Liver (tissue), 3 donors: ENCODE data around the gene OR2C1.

Source experiments
- EGR1 ChIP-seq, 2 donors: IDR thresholded peaks; 2 replicates each; pipeline ENCODE4 v1.6.1; 2016 to 2018; ENCODE audit warnings: antibody characterized with exemption in 2 of 2, low read depth in 2 of 2
- GABPA ChIP-seq, 2 donors: IDR thresholded peaks in 1 of 2; conservative IDR thresholded peaks in 1 of 2; 2 replicates each; pipeline ENCODE4 v1.6.1; 2016; ENCODE audit warnings: antibody characterized with exemption in 2 of 2, mild to moderate bottlenecking in 1 of 2, moderate library complexity in 1 of 2
- NR2F2 ChIP-seq: IDR thresholded peaks from 2 replicates; pipeline ENCODE4 v1.6.1; 2016; ENCODE audit warnings: antibody characterized with exemption
- RAD21 ChIP-seq, 2 donors: IDR thresholded peaks; 2 replicates each; pipeline ENCODE4 v1.6.1; 2016; ENCODE audit warnings: antibody characterized with exemption in 2 of 2, mild to moderate bottlenecking in 2 of 2
- YY1 ChIP-seq: IDR thresholded peaks from 2 replicates; pipeline ENCODE4 v1.6.1; 2016; ENCODE audit warnings: antibody characterized with exemption, mild to moderate bottlenecking
- TF ChIP-seq, protein P1 (sequence below): fragments of 150-350 bp; IDR thresholded peaks from 2 replicates; pipeline ENCODE4 v1.5.1; 2017; ENCODE audit warnings: improper control_type of control experiment, low read depth, low read length; ENCODE audit not compliant: missing input control
- TF ChIP-seq, protein P2 (sequence below): IDR thresholded peaks from 2 replicates; pipeline ENCODE4 v1.6.1; 2016; ENCODE audit warnings: antibody characterized with exemption
- TF ChIP-seq, protein P3 (sequence below): IDR thresholded peaks from 2 replicates; pipeline ENCODE4 v1.6.1; 2016; ENCODE audit warnings: antibody characterized with exemption, mild to moderate bottlenecking
- TF ChIP-seq, protein P4 (sequence below): IDR thresholded peaks from 2 replicates; pipeline ENCODE4 v1.6.1; 2016; ENCODE audit warnings: antibody characterized with exemption
- TF ChIP-seq, protein P5 (sequence below): IDR thresholded peaks from 2 replicates; pipeline ENCODE4 v1.6.1; 2016; ENCODE audit warnings: antibody characterized with exemption
- donor health status: healthy.
- donor health status: healthy.

DNA sequence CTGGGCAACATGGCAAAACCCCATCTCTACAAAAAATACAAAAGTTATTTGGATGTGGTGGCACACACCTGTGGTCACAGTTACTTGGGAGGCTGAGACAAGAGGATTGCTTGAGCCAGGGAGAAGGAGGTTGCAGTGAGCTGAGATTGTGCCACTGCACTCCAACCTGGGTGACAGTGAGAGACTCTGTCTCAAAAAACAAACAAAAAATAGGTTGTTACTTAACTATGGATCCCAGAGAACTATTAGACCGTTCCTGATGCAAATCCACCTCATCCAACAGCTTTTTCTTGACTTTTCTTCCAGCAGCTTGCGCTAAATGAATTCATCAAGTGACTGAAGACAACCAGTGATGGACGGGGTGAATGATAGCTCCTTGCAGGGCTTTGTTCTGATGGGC, at the start of gene OR2C1:
- TF ChIP-seq, protein P1, sequence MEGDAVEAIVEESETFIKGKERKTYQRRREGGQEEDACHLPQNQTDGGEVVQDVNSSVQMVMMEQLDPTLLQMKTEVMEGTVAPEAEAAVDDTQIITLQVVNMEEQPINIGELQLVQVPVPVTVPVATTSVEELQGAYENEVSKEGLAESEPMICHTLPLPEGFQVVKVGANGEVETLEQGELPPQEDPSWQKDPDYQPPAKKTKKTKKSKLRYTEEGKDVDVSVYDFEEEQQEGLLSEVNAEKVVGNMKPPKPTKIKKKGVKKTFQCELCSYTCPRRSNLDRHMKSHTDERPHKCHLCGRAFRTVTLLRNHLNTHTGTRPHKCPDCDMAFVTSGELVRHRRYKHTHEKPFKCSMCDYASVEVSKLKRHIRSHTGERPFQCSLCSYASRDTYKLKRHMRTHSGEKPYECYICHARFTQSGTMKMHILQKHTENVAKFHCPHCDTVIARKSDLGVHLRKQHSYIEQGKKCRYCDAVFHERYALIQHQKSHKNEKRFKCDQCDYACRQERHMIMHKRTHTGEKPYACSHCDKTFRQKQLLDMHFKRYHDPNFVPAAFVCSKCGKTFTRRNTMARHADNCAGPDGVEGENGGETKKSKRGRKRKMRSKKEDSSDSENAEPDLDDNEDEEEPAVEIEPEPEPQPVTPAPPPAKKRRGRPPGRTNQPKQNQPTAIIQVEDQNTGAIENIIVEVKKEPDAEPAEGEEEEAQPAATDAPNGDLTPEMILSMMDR = no peak
- no peak for TF ChIP-seq GABPA (IDR thresholded peaks at IDR 0.05 in 1 of 2, conservative IDR thresholded peaks at IDR 0.05 in 1 of 2)
- TF ChIP-seq, protein P2, sequence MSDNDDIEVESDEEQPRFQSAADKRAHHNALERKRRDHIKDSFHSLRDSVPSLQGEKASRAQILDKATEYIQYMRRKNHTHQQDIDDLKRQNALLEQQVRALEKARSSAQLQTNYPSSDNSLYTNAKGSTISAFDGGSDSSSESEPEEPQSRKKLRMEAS = no peak
- no peak for TF ChIP-seq RAD21 (IDR thresholded peaks at IDR 0.05)
- TF ChIP-seq, protein P3, sequence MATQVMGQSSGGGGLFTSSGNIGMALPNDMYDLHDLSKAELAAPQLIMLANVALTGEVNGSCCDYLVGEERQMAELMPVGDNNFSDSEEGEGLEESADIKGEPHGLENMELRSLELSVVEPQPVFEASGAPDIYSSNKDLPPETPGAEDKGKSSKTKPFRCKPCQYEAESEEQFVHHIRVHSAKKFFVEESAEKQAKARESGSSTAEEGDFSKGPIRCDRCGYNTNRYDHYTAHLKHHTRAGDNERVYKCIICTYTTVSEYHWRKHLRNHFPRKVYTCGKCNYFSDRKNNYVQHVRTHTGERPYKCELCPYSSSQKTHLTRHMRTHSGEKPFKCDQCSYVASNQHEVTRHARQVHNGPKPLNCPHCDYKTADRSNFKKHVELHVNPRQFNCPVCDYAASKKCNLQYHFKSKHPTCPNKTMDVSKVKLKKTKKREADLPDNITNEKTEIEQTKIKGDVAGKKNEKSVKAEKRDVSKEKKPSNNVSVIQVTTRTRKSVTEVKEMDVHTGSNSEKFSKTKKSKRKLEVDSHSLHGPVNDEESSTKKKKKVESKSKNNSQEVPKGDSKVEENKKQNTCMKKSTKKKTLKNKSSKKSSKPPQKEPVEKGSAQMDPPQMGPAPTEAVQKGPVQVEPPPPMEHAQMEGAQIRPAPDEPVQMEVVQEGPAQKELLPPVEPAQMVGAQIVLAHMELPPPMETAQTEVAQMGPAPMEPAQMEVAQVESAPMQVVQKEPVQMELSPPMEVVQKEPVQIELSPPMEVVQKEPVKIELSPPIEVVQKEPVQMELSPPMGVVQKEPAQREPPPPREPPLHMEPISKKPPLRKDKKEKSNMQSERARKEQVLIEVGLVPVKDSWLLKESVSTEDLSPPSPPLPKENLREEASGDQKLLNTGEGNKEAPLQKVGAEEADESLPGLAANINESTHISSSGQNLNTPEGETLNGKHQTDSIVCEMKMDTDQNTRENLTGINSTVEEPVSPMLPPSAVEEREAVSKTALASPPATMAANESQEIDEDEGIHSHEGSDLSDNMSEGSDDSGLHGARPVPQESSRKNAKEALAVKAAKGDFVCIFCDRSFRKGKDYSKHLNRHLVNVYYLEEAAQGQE = no peak
- TF ChIP-seq, protein P4, sequence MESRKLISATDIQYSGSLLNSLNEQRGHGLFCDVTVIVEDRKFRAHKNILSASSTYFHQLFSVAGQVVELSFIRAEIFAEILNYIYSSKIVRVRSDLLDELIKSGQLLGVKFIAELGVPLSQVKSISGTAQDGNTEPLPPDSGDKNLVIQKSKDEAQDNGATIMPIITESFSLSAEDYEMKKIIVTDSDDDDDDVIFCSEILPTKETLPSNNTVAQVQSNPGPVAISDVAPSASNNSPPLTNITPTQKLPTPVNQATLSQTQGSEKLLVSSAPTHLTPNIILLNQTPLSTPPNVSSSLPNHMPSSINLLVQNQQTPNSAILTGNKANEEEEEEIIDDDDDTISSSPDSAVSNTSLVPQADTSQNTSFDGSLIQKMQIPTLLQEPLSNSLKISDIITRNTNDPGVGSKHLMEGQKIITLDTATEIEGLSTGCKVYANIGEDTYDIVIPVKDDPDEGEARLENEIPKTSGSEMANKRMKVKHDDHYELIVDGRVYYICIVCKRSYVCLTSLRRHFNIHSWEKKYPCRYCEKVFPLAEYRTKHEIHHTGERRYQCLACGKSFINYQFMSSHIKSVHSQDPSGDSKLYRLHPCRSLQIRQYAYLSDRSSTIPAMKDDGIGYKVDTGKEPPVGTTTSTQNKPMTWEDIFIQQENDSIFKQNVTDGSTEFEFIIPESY = no peak
- no peak for TF ChIP-seq NR2F2
- TF ChIP-seq EGR1 (IDR thresholded peaks at IDR 0.05; ENCODE audit: low read depth in 2 of 2) = no peak
- TF ChIP-seq, protein P5, sequence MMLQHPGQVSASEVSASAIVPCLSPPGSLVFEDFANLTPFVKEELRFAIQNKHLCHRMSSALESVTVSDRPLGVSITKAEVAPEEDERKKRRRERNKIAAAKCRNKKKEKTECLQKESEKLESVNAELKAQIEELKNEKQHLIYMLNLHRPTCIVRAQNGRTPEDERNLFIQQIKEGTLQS = no peak
- TF ChIP-seq YY1 = no peak
